HEK293 (cell line): Measurements from ENCODE around the gene FNDC1.

Source experiments
- CTCF ChIA-PET: fragments of 350-600 bp; formaldehyde crosslinking; extraction: SDS; loops from one replicate; lab custom pipeline; 2021; ENCODE audit warnings: antibody characterized with exemption; lab: Yijun Ruan, JAX
- POLR2A ChIA-PET: fragments of 300-600 bp; formaldehyde crosslinking; extraction: SDS; loops from one replicate; lab custom pipeline; 2020; ENCODE audit warnings: antibody characterized with exemption, inconsistent platforms; lab: Yijun Ruan, JAX
- H3K27ac ChIP-seq: fragments of 200-500 bp; sonication (Bioruptor generic); 2 replicates; pipeline ENCODE4 v1.5.1; 2014; ENCODE audit warnings: low read depth, low read length, control low read depth, inconsistent platforms; ENCODE audit errors: extremely low read depth
- H3K36me3 ChIP-seq, 2 experiments: fragments of 200-500 bp in 1 of 2; sonication (Bioruptor generic) in 1 of 2; 1 replicate in 1 of 2; 2 replicates in 1 of 2; pipeline ENCODE4 v1.5.1; 2014 to 2017; ENCODE audit warnings: inconsistent platforms in 2 of 2, low read length in 2 of 2; ENCODE audit not compliant: control insufficient read depth in 2 of 2, insufficient read depth in 1 of 2
- H3K4me1 ChIP-seq: fragments of 200-500 bp; sonication (Bioruptor generic); 2 replicates; pipeline ENCODE4 v1.5.1; 2014; ENCODE audit warnings: mild to moderate bottlenecking, low read length, inconsistent platforms; ENCODE audit not compliant: control insufficient read depth, insufficient read depth
- H3K4me3 ChIP-seq: 2 replicates; pipeline ENCODE4 v1.5.1; 2011; ENCODE audit warnings: low read depth, mild to moderate bottlenecking, control low read depth, low read length, moderate library complexity
- H3K9me3 ChIP-seq: fragments of 200-500 bp; sonication (Bioruptor generic); 2 replicates; pipeline ENCODE4 v1.5.1; 2014; ENCODE audit warnings: low read depth, low read length, inconsistent platforms; ENCODE audit not compliant: control insufficient read depth, insufficient read depth
- GLI2 ChIP-seq: fragments of 450-650 bp; formaldehyde crosslinking; IDR thresholded peaks from 2 replicates; pipeline ENCODE4; 2017; ENCODE audit warnings: missing biosample characterization, missing genetic modification characterization, low read depth, borderline replicate concordance
- GLIS1 ChIP-seq: fragments of 450-650 bp; formaldehyde crosslinking; IDR thresholded peaks from 2 replicates; pipeline ENCODE4 v1.5.1; 2016; ENCODE audit warnings: missing biosample characterization, missing genetic modification characterization
- HOXC10 ChIP-seq: sonication (generic); formaldehyde crosslinking; IDR thresholded peaks from 2 replicates; pipeline ENCODE4 v1.8.1; 2023; ENCODE audit warnings: mild to moderate bottlenecking, missing genetic modification reagents
- KLF1 ChIP-seq: fragments of 450-650 bp; formaldehyde crosslinking; IDR thresholded peaks from 2 replicates; pipeline ENCODE4 v1.5.1; 2016; ENCODE audit warnings: missing biosample characterization, missing genetic modification characterization
- KLF8 ChIP-seq: fragments of 450-650 bp; formaldehyde crosslinking; IDR thresholded peaks from 2 replicates; pipeline ENCODE4 v1.5.1; 2016; ENCODE audit warnings: missing biosample characterization, missing genetic modification characterization
- PBX3 ChIP-seq: sonication (generic); formaldehyde crosslinking; IDR thresholded peaks from 2 replicates; pipeline ENCODE4 v1.8.1; 2022; ENCODE audit warnings: mild to moderate bottlenecking, moderate library complexity, missing genetic modification reagents
- REPIN1 ChIP-seq: fragments of 450-650 bp; formaldehyde crosslinking; IDR thresholded peaks from 2 replicates; pipeline ENCODE4 v1.5.1; 2017; ENCODE audit warnings: missing biosample characterization, missing genetic modification characterization, low read depth
- SP2 ChIP-seq: fragments of 450-650 bp; formaldehyde crosslinking; IDR thresholded peaks from 2 replicates; pipeline ENCODE4 v1.5.1; 2016; ENCODE audit warnings: missing biosample characterization, missing genetic modification characterization
- WT1 ChIP-seq: fragments of 450-650 bp; formaldehyde crosslinking; IDR thresholded peaks from 2 replicates; pipeline ENCODE4 v1.5.1; 2016; ENCODE audit warnings: missing biosample characterization, missing genetic modification characterization
- ZNF138 ChIP-seq: fragments of 450-650 bp; formaldehyde crosslinking; IDR thresholded peaks from 2 replicates; pipeline ENCODE4 v1.5.1; 2016; ENCODE audit warnings: missing biosample characterization, missing genetic modification characterization, borderline replicate concordance
- ZNF23 ChIP-seq: fragments of 450-650 bp; formaldehyde crosslinking; IDR thresholded peaks from 2 replicates; pipeline ENCODE4 v1.5.1; 2016; ENCODE audit warnings: missing biosample characterization, missing genetic modification characterization, borderline replicate concordance
- ZNF239 ChIP-seq: fragments of 450-650 bp; formaldehyde crosslinking; IDR thresholded peaks from 2 replicates; pipeline ENCODE4 v1.5.1; 2016; ENCODE audit warnings: missing biosample characterization, missing genetic modification characterization
- ZNF248 ChIP-seq: fragments of 450-650 bp; formaldehyde crosslinking; IDR thresholded peaks from 2 replicates; pipeline ENCODE4 v1.5.1; 2017; ENCODE audit warnings: missing biosample characterization, missing genetic modification characterization
- ZNF266 ChIP-seq: fragments of 450-650 bp; formaldehyde crosslinking; IDR thresholded peaks from 2 replicates; pipeline ENCODE4 v1.5.1; 2016; ENCODE audit warnings: missing biosample characterization, missing genetic modification characterization, low read depth
- ZNF335 ChIP-seq: fragments of 450-650 bp; formaldehyde crosslinking; conservative IDR thresholded peaks from 2 replicates; pipeline ENCODE4 v1.5.1; 2016; ENCODE audit warnings: missing biosample characterization, missing genetic modification characterization
- ZNF350 ChIP-seq: fragments of 450-650 bp; formaldehyde crosslinking; IDR thresholded peaks from 2 replicates; pipeline ENCODE4 v1.5.0; 2017; ENCODE audit warnings: missing biosample characterization, mild to moderate bottlenecking, missing genetic modification characterization
- ZNF362 ChIP-seq: fragments of 450-650 bp; formaldehyde crosslinking; IDR thresholded peaks from 2 replicates; pipeline ENCODE4 v1.5.1; 2016; ENCODE audit warnings: missing biosample characterization, missing genetic modification characterization
- ZNF391 ChIP-seq: fragments of 450-650 bp; formaldehyde crosslinking; IDR thresholded peaks from 2 replicates; pipeline ENCODE4 v1.5.1; 2016; ENCODE audit warnings: low read depth, missing biosample characterization, missing genetic modification characterization, borderline replicate concordance
- ZNF423 ChIP-seq: fragments of 450-650 bp; formaldehyde crosslinking; IDR thresholded peaks from 2 replicates; pipeline ENCODE4 v1.5.1; 2016; ENCODE audit warnings: missing biosample characterization, missing genetic modification characterization
- ZNF488 ChIP-seq: fragments of 450-650 bp; formaldehyde crosslinking; IDR thresholded peaks from 2 replicates; pipeline ENCODE4 v1.5.1; 2016; ENCODE audit warnings: missing biosample characterization, missing genetic modification characterization
- ZNF549 ChIP-seq: fragments of 450-650 bp; IDR thresholded peaks from 2 replicates; pipeline ENCODE4 v1.5.1; 2018; ENCODE audit warnings: missing biosample characterization, missing genetic modification characterization, mild to moderate bottlenecking, inconsistent platforms, moderate library complexity
- ZNF561 ChIP-seq: fragments of 450-650 bp; IDR thresholded peaks from 2 replicates; pipeline ENCODE4 v1.5.1; 2018; ENCODE audit warnings: missing biosample characterization, missing genetic modification characterization, borderline replicate concordance
- ZNF580 ChIP-seq: fragments of 450-650 bp; formaldehyde crosslinking; IDR thresholded peaks from 2 replicates; pipeline ENCODE4 v1.5.1; 2016; ENCODE audit warnings: missing biosample characterization, missing genetic modification characterization
- ZNF626 ChIP-seq: fragments of 450-650 bp; sonication (Bioruptor Pico); formaldehyde crosslinking; IDR thresholded peaks from 2 replicates; pipeline ENCODE4 v1.5.1; 2018; ENCODE audit warnings: missing biosample characterization, missing genetic modification characterization, inconsistent platforms
- ZNF692 ChIP-seq: fragments of 450-650 bp; formaldehyde crosslinking; IDR thresholded peaks from 2 replicates; pipeline ENCODE4 v1.5.1; 2016; ENCODE audit warnings: missing biosample characterization, missing genetic modification characterization
- ZNF768 ChIP-seq: fragments of 450-650 bp; formaldehyde crosslinking; IDR thresholded peaks from 2 replicates; pipeline ENCODE4 v1.5.1; 2018; ENCODE audit warnings: missing biosample characterization, mild to moderate bottlenecking, missing genetic modification characterization
- ZSCAN4 ChIP-seq: fragments of 450-650 bp; formaldehyde crosslinking; IDR thresholded peaks from 2 replicates; pipeline ENCODE4 v1.5.1; 2017; ENCODE audit warnings: missing biosample characterization, missing genetic modification characterization

Gene FNDC1

GRCh38 chr6:159259441-159260125 lies 90.4 kb downstream of the FNDC1 start:
- ChIA-PET POLR2A (interaction anchor here (0.5 kb wide), 1 partner anchor 20 kb away, joined by 4 read pairs; no protein-coding TSS in a partner anchor), CTCF (interaction anchor here (0.5 to 1.5 kb wide), 3 partner anchors 50 to 349 kb away, joined by 3 to 4 read pairs (median 3); no protein-coding TSS in a partner anchor)
- Histone ChIP-seq H3K4me1 (no peaks in the 10 kb centered on the region), H3K4me3 (no peak overlapping the region), H3K36me3 (no peaks in the 10 kb centered on the region), H3K27ac (no peak overlapping the region), H3K9me3 (no peaks in the 10 kb centered on the region)
- TF ChIP-seq ZNF549 (tag by site-specific recombination) (no peak), ZNF248 (tag by site-specific recombination) (no peak), WT1 (tag by site-specific recombination) (no peak), ZNF266 (no peak), ZNF362 (no peak), GLI2 (no peak), ZNF335 (no peak), ZNF350 (tag by site-specific recombination) (no peak), ZNF239 (tag by site-specific recombination) (no peak), KLF8 (no peak), ZNF423 (no peak), ZNF626 (tag by site-specific recombination) (no peak), ZSCAN4 (tag by site-specific recombination) (no peak), SP2 (tag by site-specific recombination) (no peak)

- POLR2A ChIA-PET: no interaction called here
Observed at GRCh38 chr6:159260208-159260607, 91.0 kb downstream of the FNDC1 start.

More at GRCh38 chr6:159260208-159260607, 91.0 kb downstream of the FNDC1 start:
- H3K4me3 ChIP-seq: no peak overlapping the region
- H3K9me3 ChIP-seq: no peaks in the 10 kb centered on the region
- CTCF ChIA-PET: interaction anchor here (0.5 to 1.5 kb wide), 3 partner anchors 50 to 348 kb away, joined by 3 to 4 read pairs (median 3); no protein-coding TSS in a partner anchor
- H3K4me1 ChIP-seq: no peaks in the 10 kb centered on the region
- TF ChIP-seq ZNF391 (tag by site-specific recombination) (no peak), KLF1 (tag by site-specific recombination) (no peak), ZNF692 (tag by site-specific recombination) (no peak), ZNF768 (tag by site-specific recombination) (no peak), ZNF561 (tag by site-specific recombination) (no peak), REPIN1 (tag by site-specific recombination) (no peak), ZNF549 (tag by site-specific recombination) (no peak), ZNF580 (tag by site-specific recombination) (no peak), ZNF488 (tag by site-specific recombination) (no peak), GLIS1 (no peak), PBX3 (CRISPR knock-in tag) (no peak), ZNF23 (tag by site-specific recombination) (no peak), HOXC10 (no peak), ZNF138 (tag by site-specific recombination) (no peak)
- no peak overlapping the region for H3K27ac ChIP-seq
- H3K36me3 ChIP-seq: no peaks in the 10 kb centered on the region
